ENCODE measurements around the gene SLC35D2. TPM values are rescaled to one million over a fixed set of nuclear protein-coding genes. Genes with fewer than 3 reads are reported as not detected.

SLC35D2 gene
- total RNA-seq, 1 experiment from 2014 or later, result 19.0 TPM

GRCh38 chr9:96429732-96430131 lies 46.2 kb upstream of the SLC35D2 start:
- H3K23ac ChIP-seq (ENCODE audit: insufficient read length, low read depth, low read length), result no peak overlapping the region
- no peaks in the 10 kb centered on the region for H3K9me3 Mint-ChIP-seq
- no peak overlapping the region for H3T11ph ChIP-seq (ENCODE audit: low read length)
- H2AFZ ChIP-seq (ENCODE audit: low read length), result no peak overlapping the region
- H3K18ac ChIP-seq (ENCODE audit: insufficient read length, low read depth, low read length), result no peak overlapping the region
- H3K36me3 Mint-ChIP-seq (ENCODE audit: insufficient read depth in 1 of 3, low read depth in 3 of 3), result no peaks in the 10 kb centered on the region
- DNase-seq, result no peak
- H2BK15ac ChIP-seq (ENCODE audit: low read depth, low read length), result no peak overlapping the region
- no peak overlapping the region for H3K4ac ChIP-seq (ENCODE audit: low read depth, low read length)
- H3K27ac ChIP-seq (ENCODE audit: insufficient read length, low read depth, low read length), result no peak overlapping the region
- no peak overlapping the region for H3K4me2 ChIP-seq (ENCODE audit: insufficient read depth, insufficient read length, low read length)
- no peak overlapping the region for H4K8ac ChIP-seq (replicated peaks; ENCODE audit: insufficient read length, low read depth, low read length)
- H3K4me3 Mint-ChIP-seq, result no peak overlapping the region
- no peaks in the 10 kb centered on the region for H3K79me1 ChIP-seq (ENCODE audit: insufficient read depth, low read depth, low read length, poor library complexity, severe bottlenecking)
- H2AK5ac ChIP-seq (ENCODE audit: insufficient read length, low read length), result no peak overlapping the region
- no peak overlapping the region for H2BK5ac ChIP-seq (ENCODE audit: insufficient read length, low read length)
- no peaks in the 10 kb centered on the region for H3K23me2 ChIP-seq (ENCODE audit: insufficient read length, low read depth, low read length, poor library complexity, severe bottlenecking)
- H3K27me3 Mint-ChIP-seq (ENCODE audit: low read depth), result no peaks in the 10 kb centered on the region; the same call in 1 of the 2 replicates
- no peak overlapping the region for H3K9ac ChIP-seq (ENCODE audit: extremely low read depth, insufficient read length, low read length)
- TF ChIP-seq CTCF (conservative IDR thresholded peaks at IDR 0.05), result no peak
- no peak overlapping the region for H3K56ac ChIP-seq (ENCODE audit: insufficient read length, low read depth, low read length)
- H3K4me1 ChIP-seq (ENCODE audit: insufficient read depth, low read length), result no peaks in the 10 kb centered on the region
- H3K27ac Mint-ChIP-seq, result no peak overlapping the region
- H3K14ac ChIP-seq (ENCODE audit: insufficient read depth, low read length), result no peak overlapping the region
- no peaks in the 10 kb centered on the region for H3K79me2 ChIP-seq (ENCODE audit: insufficient read depth, low read length)
- no peak overlapping the region for H4K91ac ChIP-seq (ENCODE audit: insufficient read length, low read depth, low read length)
- no peaks in the 10 kb centered on the region for H3K4me1 Mint-ChIP-seq
- no peak overlapping the region for H2BK120ac ChIP-seq (ENCODE audit: low read depth, low read length, poor library complexity, severe bottlenecking)
- H4K20me1 ChIP-seq (ENCODE audit: control insufficient read depth, insufficient read depth, insufficient read length), result no peaks in the 10 kb centered on the region
- H4K5ac ChIP-seq (ENCODE audit: insufficient read length, low read depth, low read length), result no peak overlapping the region
- no peaks in the 10 kb centered on the region for H3K9me3 ChIP-seq (ENCODE audit: control insufficient read depth, low read depth, low read length)
- H3K27me3 ChIP-seq (ENCODE audit: insufficient read depth, low read length), result no peaks in the 10 kb centered on the region
- H2BK20ac ChIP-seq (ENCODE audit: low read depth, low read length, poor library complexity, severe bottlenecking), result no peak overlapping the region
- no peak overlapping the region for H2BK12ac ChIP-seq (ENCODE audit: insufficient read length, low read depth, low read length)
